GM21717 (cell line): ENCODE results near the gene ESX1.
"Not testable (repeated sequence)": the region's sequence is repeated elsewhere in the genome, so short reads cannot be mapped to it uniquely, and the experiment has no call there.

ENCODE experiments used
- ATAC-seq: cut with Tn5 transposase; IDR thresholded peaks from one replicate; pipeline ENCODE4 v1.9.1; 2021; ENCODE audit warnings: mild to moderate bottlenecking, moderate library complexity; ENCODE audit not compliant: unreplicated experiment

The ESX1 gene

GRCh38 chrX:104254442-104255115 lies at the start of gene ESX1:
ESX1 (minus strand) TSS chrX:104254933; CDS start chrX:104254849, 84 bp downstream.
- ATAC-seq: no peak

- no peak for ATAC-seq
Observed at GRCh38 chrX:104295636-104296035, 40.9 kb upstream of the ESX1 start.

DNA sequence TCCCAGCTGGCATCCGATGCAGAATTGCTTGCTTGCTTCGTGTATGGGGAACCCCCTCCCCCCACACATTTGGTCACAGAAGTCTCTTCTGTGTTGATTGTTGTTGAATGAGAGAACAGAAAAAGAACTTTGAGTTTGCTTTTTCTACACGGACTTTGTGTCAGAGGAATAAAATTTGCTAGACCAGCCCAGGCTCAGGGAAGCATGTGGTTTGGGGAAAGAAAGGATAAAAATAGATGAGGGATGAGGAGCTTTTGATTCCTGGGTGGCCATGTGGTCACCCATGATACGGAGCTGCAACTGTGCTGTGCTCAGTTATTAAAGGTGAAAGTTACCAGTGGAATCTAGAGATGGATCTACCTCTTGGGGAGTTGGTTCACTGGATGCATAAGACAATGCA lies 34.2 kb upstream of the ESX1 start:
- ATAC-seq: no peak

- ATAC-seq: no peak
Observed at GRCh38 chrX:104288269-104288668, 33.5 kb upstream of the ESX1 start.

- ATAC-seq: no peak
Observed at GRCh38 chrX:104285201-104285600, 30.5 kb upstream of the ESX1 start.

DNA sequence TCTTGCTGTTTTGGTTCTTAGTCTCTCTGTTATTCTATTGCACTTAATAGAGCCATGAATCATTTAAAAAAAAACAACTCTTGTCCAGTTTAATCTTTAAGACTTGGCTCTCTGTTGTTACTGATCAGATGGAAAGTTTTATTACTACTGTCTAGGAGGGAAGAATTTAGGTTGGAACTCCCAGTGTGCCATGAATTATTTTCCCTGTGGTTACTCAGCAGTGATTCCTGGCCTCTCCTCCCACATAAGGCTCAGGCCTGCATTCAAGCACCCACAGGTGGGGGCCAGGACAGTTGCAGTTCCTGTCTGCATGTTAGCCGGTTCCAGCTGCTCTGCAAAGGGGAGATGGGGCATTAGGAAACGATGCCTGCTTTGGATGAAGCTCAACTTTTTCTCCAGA lies 29.8 kb upstream of the ESX1 start:
- no peak for ATAC-seq

DNA sequence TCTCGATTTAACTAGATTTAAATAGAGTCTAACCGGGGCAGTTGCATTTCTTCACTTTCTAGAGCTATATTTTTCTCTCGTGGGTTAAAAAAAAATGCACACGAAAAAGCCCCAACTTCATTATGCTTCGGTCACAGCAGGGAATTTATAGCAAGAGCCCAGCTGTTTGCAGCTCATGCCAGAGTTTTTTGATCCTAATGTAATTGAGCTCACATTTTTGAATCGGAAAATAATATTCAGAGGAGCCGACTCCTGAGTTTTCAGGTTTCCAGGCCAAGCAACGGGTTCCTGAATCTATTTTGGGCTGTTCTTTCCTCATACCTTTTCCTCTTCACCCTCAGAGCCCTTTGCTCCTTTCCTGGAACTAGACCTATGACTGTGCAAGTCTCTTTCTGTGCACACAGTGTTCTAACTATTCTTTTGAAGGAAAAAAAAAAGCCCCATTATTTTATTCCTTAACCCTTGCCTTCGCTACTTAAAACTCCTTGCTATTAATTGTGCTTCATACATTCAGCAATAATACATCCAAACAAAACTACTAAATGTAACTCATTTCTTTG lies 27.5 kb upstream of the ESX1 start:
- ATAC-seq: no peak

GRCh38 chrX:104281564-104281963 lies 26.8 kb upstream of the ESX1 start:
- no peak for ATAC-seq

DNA sequence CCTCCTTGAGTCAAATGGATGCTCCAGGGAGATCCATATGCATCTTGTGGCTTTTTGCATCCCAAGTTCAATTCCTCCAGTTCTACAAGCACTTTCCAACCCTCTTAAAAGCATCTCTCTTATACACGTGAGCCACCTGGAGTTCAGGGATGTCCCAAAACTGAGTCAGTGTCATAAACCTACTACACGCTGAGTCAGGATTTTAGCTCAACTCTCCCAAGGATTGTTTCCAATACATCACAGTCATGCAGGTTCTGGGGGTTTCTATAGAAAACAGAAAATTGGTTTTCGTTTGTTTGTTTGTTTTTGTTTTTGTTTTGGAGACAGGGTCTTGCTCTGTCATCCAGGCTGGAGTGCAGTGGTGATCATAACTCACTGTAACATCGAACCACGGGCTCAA lies 25.9 kb upstream of the ESX1 start:
- ATAC-seq: no peak

- ATAC-seq: no peak
Observed at GRCh38 chrX:104270916-104271512, 16.3 kb upstream of the ESX1 start.

DNA sequence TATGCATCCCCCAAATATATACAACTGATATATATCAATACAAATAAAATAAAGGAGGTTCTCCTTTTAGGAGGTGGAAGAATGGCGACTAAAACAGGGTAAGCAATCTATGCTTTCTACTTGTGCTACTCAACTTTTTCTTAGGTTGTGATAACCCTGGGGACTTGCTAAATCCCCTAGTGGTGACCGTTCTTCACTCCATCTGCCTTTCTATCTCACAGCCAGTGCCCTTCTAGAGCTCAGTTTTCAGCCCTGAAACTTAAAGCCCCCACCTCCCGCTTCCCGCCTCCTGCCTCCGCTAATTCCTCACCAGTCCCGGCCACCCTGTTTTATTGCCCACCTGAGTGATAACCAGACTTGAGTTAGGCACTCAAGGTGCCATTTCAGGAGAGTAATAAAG lies 15.5 kb upstream of the ESX1 start:
- ATAC-seq: no peak

DNA sequence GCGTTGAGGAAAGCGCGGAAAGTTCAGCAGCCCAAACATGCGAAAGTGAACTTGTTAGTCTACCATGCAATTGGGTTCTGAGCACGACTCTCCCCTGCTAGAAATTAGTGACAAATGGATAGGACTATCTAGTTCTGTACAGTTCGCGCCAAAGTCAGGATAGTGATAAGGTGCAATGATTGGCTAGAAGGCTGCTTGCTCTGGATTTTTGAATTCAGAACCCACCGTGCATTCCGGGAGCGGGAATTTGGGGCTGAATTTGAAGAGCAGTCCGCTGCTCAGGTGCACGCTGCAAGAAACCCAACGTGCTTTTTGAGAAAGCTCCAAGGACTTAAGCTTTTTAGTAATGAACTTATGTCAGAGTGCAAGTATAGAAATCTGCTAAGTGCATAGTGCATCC lies 732 bp upstream of the ESX1 start:
- no peak for ATAC-seq

- no peak for ATAC-seq
Observed at GRCh38 chrX:104253567-104254441, 929 bp downstream of the ESX1 start.

GRCh38 chrX:104250470-104250869 lies 4.3 kb downstream of the ESX1 start:
- ATAC-seq: no peak

- not testable (repeated sequence) for ATAC-seq
Observed at GRCh38 chrX:104230060-104230459, 24.7 kb downstream of the ESX1 start.

DNA sequence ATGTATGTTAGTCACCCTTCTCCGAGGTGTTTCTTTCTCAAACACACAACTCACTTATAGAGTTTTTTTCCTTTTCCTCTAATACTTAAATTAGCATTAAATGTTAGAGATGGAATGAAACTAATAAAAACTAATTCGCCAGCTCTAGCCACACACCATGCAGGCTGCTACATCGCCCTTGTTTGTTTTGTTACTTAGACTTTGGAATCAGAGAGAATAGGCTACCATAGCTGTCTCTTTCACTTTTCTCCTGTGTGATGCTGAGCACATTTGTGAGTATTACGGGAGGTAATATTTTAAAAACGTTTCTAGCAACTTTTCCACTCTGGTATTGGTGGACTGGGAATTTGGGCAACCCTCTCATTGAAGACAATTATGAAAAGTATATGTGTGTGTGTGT lies 43.5 kb downstream of the ESX1 start:
- no peak for ATAC-seq

DNA sequence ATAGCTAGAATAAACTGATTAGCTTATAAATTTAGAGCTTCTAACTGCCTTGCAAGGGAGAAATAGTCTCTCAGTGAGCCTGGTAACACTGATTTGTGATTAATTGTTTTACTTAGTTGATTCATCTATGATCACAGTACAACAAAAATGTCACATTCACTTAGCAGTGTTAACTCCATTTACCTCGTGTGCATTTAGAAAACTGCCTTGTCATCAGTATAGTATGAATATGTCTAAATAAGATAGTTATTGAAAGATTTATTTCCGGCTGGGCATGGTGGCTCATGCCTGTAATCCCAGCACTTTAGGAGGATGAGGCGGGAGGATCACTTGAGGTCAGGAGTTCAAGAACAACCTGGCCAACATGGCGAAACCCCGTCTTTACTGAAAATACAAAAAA lies 49.2 kb downstream of the ESX1 start:
- no peak for ATAC-seq
